ENCODE measurements around the gene ARHGAP6. TPM values are rescaled to one million over a fixed set of nuclear protein-coding genes. Genes with fewer than 3 reads are reported as not detected.

Gene ARHGAP6
- polyA plus RNA-seq, 2 of the 4 experiments (the other 2 are of a cell fraction), result 0.04 TPM; not detected in 1

- H3K4me2 ChIP-seq, result no peak overlapping the region
- DNase-seq (ENCODE audit: low read depth in 1 of 2, low spot score in 1 of 2), result no peak
- no peak for FAIRE-seq
- no peak overlapping the region for H3K27ac ChIP-seq
- ATAC-seq, result no peak
- 10% methylated on average over 6 of the region's 6 CpGs for WGBS (ENCODE audit: missing lambda C conversion rate)
- TF ChIP-seq EHMT2 (IDR thresholded peaks at IDR 0.05; ENCODE audit: low read depth) (no peak), TP53 (CRISPR knock-in tag; IDR thresholded peaks at IDR 0.05) (no peak), HMGXB4 (CRISPR knock-in tag; IDR thresholded peaks at IDR 0.05; ENCODE audit: borderline replicate concordance) (no peak), HOXA7 (CRISPR knock-in tag; IDR thresholded peaks at IDR 0.05) (no peak), POLR2A (IDR thresholded peaks at IDR 0.05; ENCODE audit: low read length) (no peak), JUN (IDR thresholded peaks at IDR 0.05) (no peak), CBX8 (IDR thresholded peaks at IDR 0.05) (no peak), NR3C1 (IDR thresholded peaks at IDR 0.05) (no peak), HDAC2 (IDR thresholded peaks at IDR 0.05) (no peak)
- H3K9me3 ChIP-seq, result no peaks in the 10 kb centered on the region
- H3K4me3 ChIP-seq, result no peak overlapping the region
- CTCF ChIA-PET, result no interaction called here
- no peaks in the 10 kb centered on the region for H3K4me1 ChIP-seq
- POLR2A ChIA-PET, result no interaction called here
These were observed 501.3 kb downstream of the ARHGAP6 start for GRCh38 chrX:11164433-11164832.

GRCh38 chrX:11159149-11159548, 506.6 kb downstream of the ARHGAP6 start:
- FAIRE-seq (no peak), ATAC-seq (no peak), DNase-seq (ENCODE audit: low read depth in 1 of 2, low spot score in 1 of 2) (no peak)
- CTCF ChIA-PET, result interaction anchor here (1.0 kb wide), 1 partner anchor 969 kb away, joined by 3 read pairs; no protein-coding TSS in a partner anchor
- no peak overlapping the region for H3K27ac ChIP-seq
- H3K4me2 ChIP-seq, result no peak overlapping the region
- H3K4me3 ChIP-seq, result no peak overlapping the region
- POLR2A ChIA-PET, result no interaction called here
- no peaks in the 10 kb centered on the region for H3K4me1 ChIP-seq
- TF ChIP-seq MAFK (IDR thresholded peaks at IDR 0.05; ENCODE audit: partially characterized antibody), result no peak
- no peak for TF ChIP-seq HES2 (IDR thresholded peaks at IDR 0.05)
- no peak for TF ChIP-seq MAZ (IDR thresholded peaks at IDR 0.05; ENCODE audit: borderline replicate concordance, low read depth, low read length)
- TF ChIP-seq FOXS1 (CRISPR knock-in tag; IDR thresholded peaks at IDR 0.05), result no peak
- no peak for TF ChIP-seq EHMT2 (IDR thresholded peaks at IDR 0.05; ENCODE audit: low read depth)
- no peak for TF ChIP-seq HOXA7 (CRISPR knock-in tag; IDR thresholded peaks at IDR 0.05)
- no peak for TF ChIP-seq JUN (IDR thresholded peaks at IDR 0.05)
- no peak for TF ChIP-seq EHF (CRISPR knock-in tag; IDR thresholded peaks at IDR 0.05)
- no peak for TF ChIP-seq KDM1A (IDR thresholded peaks at IDR 0.05; ENCODE audit: low read depth)
- no peak for TF ChIP-seq NPAS2 (CRISPR knock-in tag; IDR thresholded peaks at IDR 0.05; ENCODE audit: borderline replicate concordance)
- TF ChIP-seq MYC (IDR thresholded peaks at IDR 0.05; ENCODE audit: borderline replicate concordance, low read length), result no peak
- no peak for TF ChIP-seq ZNF302 (CRISPR knock-in tag; IDR thresholded peaks at IDR 0.05)
- TF ChIP-seq JUNB (IDR thresholded peaks at IDR 0.05), result no peak
- TF ChIP-seq CBX8 (IDR thresholded peaks at IDR 0.05), result no peak
- no peak for TF ChIP-seq HEYL (CRISPR knock-in tag; IDR thresholded peaks at IDR 0.05)
- TF ChIP-seq POLR2A (IDR thresholded peaks at IDR 0.05; ENCODE audit: low read length), result no peak
- WGBS (ENCODE audit: missing lambda C conversion rate), result 42% methylated on average over 1 of the region's 1 CpG
- H3K9me3 ChIP-seq, result no peaks in the 10 kb centered on the region

- CTCF ChIA-PET, result interaction anchor here (0.7 kb wide), 1 partner anchor 35 kb away, joined by 3 read pairs; no protein-coding TSS in a partner anchor
- no peak for ATAC-seq
These were observed 513.7 kb downstream of the ARHGAP6 start for GRCh38 chrX:11151799-11152559.

More at GRCh38 chrX:11151799-11152559, 513.7 kb downstream of the ARHGAP6 start:
- 45% methylated on average over 4 of the region's 4 CpGs for WGBS (ENCODE audit: missing lambda C conversion rate)
- no peak for TF ChIP-seq CEBPB (IDR thresholded peaks at IDR 0.05)
- TF ChIP-seq TFCP2L1 (CRISPR knock-in tag; IDR thresholded peaks at IDR 0.05), result no peak
- TF ChIP-seq CTCF (IDR thresholded peaks at IDR 0.05), result no peak
- TF ChIP-seq ZC3H11A (IDR thresholded peaks at IDR 0.05), result no peak
- TF ChIP-seq HEYL (CRISPR knock-in tag; IDR thresholded peaks at IDR 0.05), result no peak
- TF ChIP-seq HOXB5 (CRISPR knock-in tag; IDR thresholded peaks at IDR 0.05), result no peak
- Histone ChIP-seq H3K27ac (no peak overlapping the region), H3K9me3 (no peaks in the 10 kb centered on the region), H3K4me1 (no peaks in the 10 kb centered on the region), H3K4me2 (no peak overlapping the region), H3K4me3 (no peak overlapping the region)
- POLR2A ChIA-PET, result no interaction called here
- FAIRE-seq (no peak), DNase-seq (ENCODE audit: low read depth in 1 of 2, low spot score in 1 of 2) (no peak)

Data from A549 (cell line).